Muscle layer of colon (tissue), 2 donors: ENCODE measurements around the gene WDR19.

Experiments used
- H3K27ac ChIP-seq: one replicate; pipeline ENCODE4 v1.7.0; 2013; ENCODE audit warnings: low read depth, mild to moderate bottlenecking, low read length, moderate library complexity
- H3K27me3 ChIP-seq, 2 donors: one replicate each; pipeline ENCODE4 v1.7.0; 2013; ENCODE audit warnings: low read length in 2 of 2, mild to moderate bottlenecking in 2 of 2; ENCODE audit not compliant: insufficient read depth in 2 of 2, control insufficient read depth in 1 of 2
- H3K36me3 ChIP-seq: one replicate; pipeline ENCODE4 v1.7.0; 2013; ENCODE audit warnings: mild to moderate bottlenecking, low read length; ENCODE audit not compliant: insufficient read depth
- H3K4me1 ChIP-seq: one replicate; pipeline ENCODE4 v1.7.0; 2013; ENCODE audit warnings: mild to moderate bottlenecking, low read length; ENCODE audit not compliant: insufficient read depth
- H3K4me3 ChIP-seq, 2 donors: one replicate each; pipeline ENCODE4 v1.7.0; 2013; ENCODE audit warnings: low read length in 2 of 2, low read depth in 1 of 2, mild to moderate bottlenecking in 1 of 2, moderate library complexity in 1 of 2
- H3K9ac ChIP-seq: one replicate; pipeline ENCODE4 v1.7.0; 2013; ENCODE audit warnings: low read length
- H3K9me3 ChIP-seq: one replicate; pipeline ENCODE4 v1.7.0; 2013; ENCODE audit warnings: mild to moderate bottlenecking, low read length
- donor health status: abdominal sarcoma.
- donor health status: Adenocarcinoma of cecum.

The WDR19 gene

DNA sequence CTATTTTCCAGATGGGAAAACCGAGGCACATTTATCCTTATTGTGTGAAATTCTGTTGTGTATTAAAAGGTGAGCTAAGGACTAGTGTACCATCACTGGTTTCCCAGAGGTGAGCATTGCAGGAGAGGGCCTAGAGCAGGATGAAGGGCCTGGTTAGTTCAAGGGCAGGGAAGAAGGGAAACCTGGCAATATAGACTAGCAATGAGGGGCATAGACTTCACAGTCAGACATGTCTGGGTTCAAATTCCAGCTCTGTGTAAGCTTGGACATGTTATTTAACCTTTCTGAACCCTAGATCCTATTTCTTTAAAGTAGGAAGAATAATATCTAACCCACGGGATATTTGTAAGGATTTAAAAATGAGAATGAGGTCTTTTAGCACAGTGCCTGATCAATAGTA, 50.8 kb downstream of the WDR19 start:
- no peak overlapping the region for H3K9ac ChIP-seq
- no peak overlapping the region for H3K4me3 ChIP-seq
- no peaks in the 10 kb centered on the region for H3K9me3 ChIP-seq
- no peak overlapping the region for H3K27ac ChIP-seq
- no peaks in the 10 kb centered on the region for H3K27me3 ChIP-seq
- peaks cover 9% of the 10 kb centered on the region for H3K36me3 ChIP-seq
- no peaks in the 10 kb centered on the region for H3K4me1 ChIP-seq

DNA sequence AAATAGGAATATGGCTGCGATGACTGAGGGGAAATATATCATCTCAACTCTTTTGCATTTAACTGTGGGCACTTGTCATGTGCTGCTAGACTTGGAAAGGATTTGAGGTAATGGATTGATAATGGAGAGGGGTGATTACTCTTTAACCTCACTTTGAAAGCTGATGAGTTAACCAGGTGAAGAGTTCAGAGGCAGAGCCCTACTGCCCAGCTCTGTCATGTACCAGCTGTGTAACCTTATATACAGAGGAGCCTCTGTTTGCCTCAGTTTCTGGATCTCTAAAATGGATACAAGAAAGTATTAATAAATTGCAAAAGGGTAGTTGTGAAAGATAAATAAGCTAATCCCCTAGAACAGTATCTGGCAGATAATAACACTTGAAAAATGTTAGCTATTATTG, 51.5 kb downstream of the WDR19 start:
- Histone ChIP-seq H3K4me1 (no peaks in the 10 kb centered on the region), H3K36me3 (peaks cover 6% of the 10 kb centered on the region), H3K9ac (no peak overlapping the region), H3K27ac (no peak overlapping the region), H3K27me3 (no peaks in the 10 kb centered on the region), H3K4me3 (no peak overlapping the region), H3K9me3 (no peaks in the 10 kb centered on the region)

DNA sequence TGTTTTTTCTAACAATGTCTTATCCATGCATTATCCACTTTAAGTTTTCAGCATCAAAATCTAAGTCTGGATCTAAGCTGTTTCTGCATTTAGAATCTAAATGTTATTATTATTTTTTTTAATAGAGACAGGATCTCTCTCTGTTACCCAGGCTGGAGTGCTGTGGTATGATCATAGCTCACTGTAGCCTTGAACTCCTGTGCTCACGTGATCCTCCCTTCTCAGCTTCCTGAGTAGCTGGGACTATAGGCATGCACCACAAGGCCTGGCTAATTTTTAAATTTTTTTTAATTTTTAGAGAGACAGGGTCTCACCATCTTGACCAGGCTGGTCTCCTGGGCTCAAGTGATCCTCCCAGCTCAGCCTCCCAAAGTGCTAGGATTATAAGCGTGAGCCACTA, 52.7 kb downstream of the WDR19 start:
- Histone ChIP-seq H3K27ac (no peak overlapping the region), H3K36me3 (peaks cover 6% of the 10 kb centered on the region)

DNA sequence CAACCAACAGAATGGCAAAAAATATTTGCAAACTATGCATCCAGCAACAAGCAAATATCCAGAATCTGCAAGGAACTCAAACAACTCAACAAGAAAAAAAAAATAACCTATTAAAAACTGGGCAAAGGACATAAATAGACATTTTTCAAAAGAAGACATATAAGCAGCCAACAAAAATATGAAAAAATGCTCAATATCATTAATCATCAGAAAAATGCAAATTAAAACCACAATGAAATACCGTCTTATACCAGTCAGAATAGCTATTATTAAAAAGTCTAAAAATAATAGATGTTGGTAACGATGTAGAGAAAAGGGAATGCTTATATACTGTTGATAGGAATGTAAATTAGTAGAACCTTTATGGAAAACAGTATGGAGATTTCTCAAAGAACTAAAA, 53.4 kb downstream of the WDR19 start:
- H3K9ac ChIP-seq, result no peak overlapping the region
- peaks cover 6% of the 10 kb centered on the region for H3K36me3 ChIP-seq
- H3K4me1 ChIP-seq, result no peaks in the 10 kb centered on the region
- H3K27ac ChIP-seq, result no peak overlapping the region
- no peaks in the 10 kb centered on the region for H3K9me3 ChIP-seq
- no peaks in the 10 kb centered on the region for H3K27me3 ChIP-seq
- no peak overlapping the region for H3K4me3 ChIP-seq

More for the DNA sequence above, 52.7 kb downstream of the WDR19 start:
- no peak overlapping the region for H3K9ac ChIP-seq
- H3K9me3 ChIP-seq, result no peaks in the 10 kb centered on the region
- H3K27me3 ChIP-seq, result no peaks in the 10 kb centered on the region
- no peaks in the 10 kb centered on the region for H3K4me1 ChIP-seq
- no peak overlapping the region for H3K4me3 ChIP-seq

DNA sequence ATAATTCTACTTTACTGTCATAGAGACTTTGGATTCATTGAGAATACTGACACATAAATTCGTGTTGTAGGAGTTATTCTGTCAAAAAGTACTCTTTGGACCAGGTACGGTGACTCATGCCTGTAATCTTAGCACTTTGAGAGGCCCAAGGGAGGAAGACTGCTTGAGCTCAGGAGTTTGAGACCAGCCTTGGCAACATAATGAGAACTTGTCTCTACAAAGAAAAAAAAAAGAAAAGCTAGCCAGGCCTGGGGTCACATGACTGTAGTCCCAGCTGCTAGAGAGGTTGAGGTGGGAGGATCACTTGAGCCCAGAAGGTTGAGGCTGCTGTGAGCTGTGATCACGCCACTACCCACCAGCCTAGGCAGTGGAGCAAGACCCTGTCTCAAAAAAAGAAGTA, 54.9 kb downstream of the WDR19 start:
- H3K9me3 ChIP-seq, result no peaks in the 10 kb centered on the region
- H3K27ac ChIP-seq, result no peak overlapping the region
- no peak overlapping the region for H3K4me3 ChIP-seq
- H3K4me1 ChIP-seq, result no peaks in the 10 kb centered on the region
- no peaks in the 10 kb centered on the region for H3K27me3 ChIP-seq
- no peak overlapping the region for H3K9ac ChIP-seq
- H3K36me3 ChIP-seq, result peaks cover 6% of the 10 kb centered on the region

DNA sequence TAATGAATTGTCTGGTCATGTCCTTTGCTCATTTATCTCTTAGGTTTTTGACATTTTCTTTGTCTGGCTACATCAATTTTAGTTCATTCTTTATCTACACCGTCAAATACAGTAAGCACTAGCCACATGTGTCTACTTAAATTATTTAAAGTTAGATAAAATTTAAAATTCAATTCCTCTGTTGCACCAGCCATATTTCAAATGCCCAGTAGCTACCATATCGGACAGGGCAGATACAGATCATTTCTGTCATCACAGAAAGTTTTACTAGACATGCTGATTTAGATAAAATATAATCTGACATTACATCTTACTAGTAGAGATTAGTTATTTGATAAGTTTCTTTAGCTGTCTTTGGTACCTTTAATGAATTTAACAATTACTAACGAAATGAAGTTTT, 61.1 kb downstream of the WDR19 start:
- Histone ChIP-seq H3K9me3 (no peaks in the 10 kb centered on the region), H3K36me3 (peaks cover 7% of the 10 kb centered on the region), H3K9ac (no peak overlapping the region), H3K27me3 (no peaks in the 10 kb centered on the region), H3K4me3 (no peak overlapping the region), H3K4me1 (no peaks in the 10 kb centered on the region), H3K27ac (no peak overlapping the region)

DNA sequence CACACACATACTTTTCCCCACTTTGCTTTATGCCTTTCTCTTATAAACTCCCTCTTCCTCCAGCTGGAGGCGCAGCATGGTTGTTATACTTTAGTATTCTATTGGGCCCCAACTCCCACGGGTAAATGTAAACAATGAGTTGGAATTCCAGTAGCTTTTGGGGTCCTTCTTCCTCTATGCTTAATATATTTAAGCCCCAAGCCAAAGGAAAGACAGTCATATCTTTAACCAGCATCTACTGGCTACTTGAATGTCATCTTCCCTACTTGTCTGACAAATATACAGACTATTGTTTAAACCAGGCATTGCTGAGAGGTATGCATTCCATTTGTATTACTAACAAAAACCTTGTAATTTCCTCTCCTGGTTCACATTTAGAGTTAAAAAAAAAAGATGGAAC, 72.9 kb downstream of the WDR19 start:
- peaks cover 5% of the 10 kb centered on the region for H3K36me3 ChIP-seq
- no peak overlapping the region for H3K27ac ChIP-seq
- no peaks in the 10 kb centered on the region for H3K4me1 ChIP-seq
- no peaks in the 10 kb centered on the region for H3K9me3 ChIP-seq
- H3K27me3 ChIP-seq, result no peaks in the 10 kb centered on the region
- no peak overlapping the region for H3K4me3 ChIP-seq
- H3K9ac ChIP-seq, result no peak overlapping the region

DNA sequence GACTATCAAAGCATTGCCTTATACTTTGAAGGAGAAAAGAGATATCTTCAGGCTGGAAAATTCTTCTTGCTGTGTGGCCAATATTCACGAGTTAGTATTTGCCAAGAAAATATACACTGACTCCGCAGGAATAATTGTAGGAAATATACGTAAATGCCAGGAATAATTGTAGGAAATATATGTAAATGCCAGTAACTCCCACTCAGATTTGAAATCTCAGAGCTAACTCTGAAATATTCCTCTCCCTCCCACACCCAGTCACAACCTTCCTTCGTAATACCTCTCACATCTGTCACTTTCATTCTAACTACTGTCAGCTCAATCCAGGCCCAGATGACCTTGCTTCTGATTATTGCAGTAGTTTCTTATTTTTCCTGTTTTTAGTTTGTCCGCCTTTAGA, 73.5 kb downstream of the WDR19 start:
- Histone ChIP-seq H3K36me3 (peaks cover 5% of the 10 kb centered on the region), H3K9ac (no peak overlapping the region), H3K9me3 (no peaks in the 10 kb centered on the region), H3K4me1 (no peaks in the 10 kb centered on the region), H3K27ac (no peak overlapping the region), H3K27me3 (no peaks in the 10 kb centered on the region), H3K4me3 (no peak overlapping the region)

DNA sequence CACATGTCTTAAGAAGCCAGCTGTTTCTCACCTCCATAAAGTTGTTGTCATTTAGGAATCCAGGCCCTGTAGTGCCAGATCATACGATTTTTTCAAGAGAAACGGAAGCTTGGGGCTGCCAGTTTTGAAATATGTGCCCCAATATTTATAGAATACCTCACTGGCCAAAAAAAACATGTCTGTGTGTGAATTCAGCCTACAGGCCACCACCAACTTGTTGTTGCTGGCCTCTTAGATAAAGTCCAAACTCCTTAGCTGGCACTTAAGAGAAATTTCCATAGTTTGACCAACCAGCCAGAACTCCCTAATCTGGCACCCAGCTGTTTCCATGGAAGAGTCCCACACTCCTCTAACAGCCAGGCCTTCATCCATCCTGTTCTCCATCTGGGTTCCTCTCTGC, 74.1 kb downstream of the WDR19 start:
- Histone ChIP-seq H3K27me3 (no peaks in the 10 kb centered on the region), H3K9ac (no peak overlapping the region), H3K9me3 (no peaks in the 10 kb centered on the region), H3K27ac (no peak overlapping the region), H3K36me3 (peaks cover 5% of the 10 kb centered on the region), H3K4me1 (no peaks in the 10 kb centered on the region), H3K4me3 (no peak overlapping the region)

DNA sequence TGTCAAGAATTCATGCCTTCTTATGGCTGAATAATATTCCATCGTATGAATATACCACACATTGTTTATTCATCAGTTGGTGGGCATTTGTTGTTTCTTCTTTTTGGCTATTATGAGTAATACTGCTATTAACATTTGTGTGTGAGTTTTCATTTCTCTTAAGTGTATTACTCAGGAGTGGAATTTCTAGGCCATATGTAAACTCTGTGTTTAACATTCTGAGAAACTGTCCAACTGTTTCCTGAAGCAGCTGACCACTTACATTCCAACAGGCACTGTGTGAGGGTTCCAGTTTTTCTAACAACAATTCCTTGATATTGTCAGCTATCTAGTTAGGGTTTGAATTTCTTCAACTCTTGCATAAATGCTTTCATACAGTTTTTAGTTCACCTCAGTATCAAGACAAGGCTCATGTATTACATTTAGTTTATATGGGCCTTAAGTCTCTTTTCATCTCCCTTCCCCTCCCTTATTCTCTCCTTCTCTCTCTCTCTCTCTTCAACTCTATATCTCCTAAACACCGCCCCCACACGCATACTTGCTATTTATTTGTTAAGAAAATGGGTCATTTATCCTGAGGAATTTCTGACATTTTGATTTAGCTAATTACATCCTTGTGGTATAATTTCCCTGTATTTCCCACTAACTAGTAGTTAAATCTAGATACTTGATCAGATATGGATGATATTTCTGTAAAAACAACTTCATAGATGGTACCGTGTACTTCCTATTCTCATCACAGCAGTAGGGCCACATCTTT, 77.4 kb downstream of the WDR19 start:
- Histone ChIP-seq H3K27ac (no peak overlapping the region), H3K4me1 (no peaks in the 10 kb centered on the region), H3K9me3 (no peaks in the 10 kb centered on the region), H3K27me3 (no peaks in the 10 kb centered on the region), H3K9ac (no peak overlapping the region), H3K4me3 (no peak overlapping the region), H3K36me3 (peaks cover 5% of the 10 kb centered on the region)

DNA sequence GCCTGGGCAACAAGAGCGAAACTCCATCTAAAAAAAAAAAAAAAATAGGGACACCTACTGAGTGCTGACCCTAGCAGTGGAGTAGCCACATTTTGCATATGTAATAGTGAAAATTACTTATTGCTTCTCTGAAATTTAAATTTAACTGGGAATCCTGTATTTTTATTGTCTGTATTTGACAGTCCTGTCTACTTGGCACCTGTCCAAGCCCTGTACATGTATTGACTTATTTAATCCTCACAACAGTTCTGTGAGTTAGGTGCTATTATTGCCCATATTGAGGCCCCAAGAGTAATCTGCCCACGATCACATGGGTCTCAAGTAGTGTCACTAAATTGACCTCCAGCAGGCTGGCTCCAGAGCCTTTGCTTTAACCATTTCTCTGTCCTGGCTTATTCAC, 81.6 kb downstream of the WDR19 start:
- Histone ChIP-seq H3K9me3 (no peaks in the 10 kb centered on the region), H3K9ac (no peak overlapping the region), H3K4me3 (no peak overlapping the region), H3K27me3 (no peaks in the 10 kb centered on the region), H3K4me1 (no peaks in the 10 kb centered on the region), H3K36me3 (peaks cover 8% of the 10 kb centered on the region), H3K27ac (no peak overlapping the region)

DNA sequence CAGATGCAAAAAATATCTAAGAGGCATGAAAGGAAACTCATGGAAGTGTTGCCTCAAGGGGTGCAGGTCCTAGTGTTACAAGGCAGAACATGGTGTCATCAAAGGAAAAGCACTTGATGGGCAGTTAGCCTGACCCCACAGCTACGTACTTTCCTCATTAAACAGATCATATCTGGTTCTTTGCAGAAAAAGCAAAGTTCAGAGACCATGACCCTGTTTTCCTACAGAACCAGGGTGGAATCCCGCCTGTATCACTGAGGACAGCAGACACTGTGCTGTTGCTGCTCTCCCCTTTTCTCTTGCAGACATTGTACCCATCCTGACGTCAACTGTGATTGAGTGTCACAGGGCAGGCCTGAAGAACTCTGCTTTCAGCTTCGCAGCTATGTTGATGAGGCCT, 92.2 kb downstream of the WDR19 start:
- H3K36me3 ChIP-seq, result peaks cover 46% of the 10 kb centered on the region
- H3K4me3 ChIP-seq, result no peak overlapping the region
- no peak overlapping the region for H3K27ac ChIP-seq
- H3K4me1 ChIP-seq, result no peaks in the 10 kb centered on the region
- H3K27me3 ChIP-seq, result no peaks in the 10 kb centered on the region
- H3K9me3 ChIP-seq, result no peaks in the 10 kb centered on the region
- no peak overlapping the region for H3K9ac ChIP-seq
